Right hindlimb (tissue), 1 donor: ENCODE measurements around the gene HTR7.
"Not testable (repeated sequence)": the region's sequence is repeated elsewhere in the genome, so short reads cannot be mapped to it uniquely, and the experiment has no call there.

Experiments used
- DNase-seq: peaks from one replicate; pipeline ENCODE4 v3.0.0-alpha.2; 2018

The HTR7 gene

GRCh38 chr10:90856964-90857634 is 740 bp downstream of the HTR7 start:
- peak; percentile 19 for DNase-seq

- no peak for DNase-seq
Observed at GRCh38 chr10:90856261-90856660, 1.6 kb downstream of the HTR7 start.

- DNase-seq = no peak
Observed at GRCh38 chr10:90855126-90855525, 2.7 kb downstream of the HTR7 start.

GRCh38 chr10:90849956-90850749 is 7.7 kb downstream of the HTR7 start:
- no peak for DNase-seq

GRCh38 chr10:90847436-90847835 is 10.4 kb downstream of the HTR7 start:
- DNase-seq = no peak

- DNase-seq = no peak
Observed at GRCh38 chr10:90846746-90847145, 11.1 kb downstream of the HTR7 start.

GRCh38 chr10:90845726-90846125 is 12.1 kb downstream of the HTR7 start:
- no peak for DNase-seq

- no peak for DNase-seq
Observed at GRCh38 chr10:90842725-90843124, 15.1 kb downstream of the HTR7 start.

GRCh38 chr10:90837486-90837885 is 20.4 kb downstream of the HTR7 start:
- DNase-seq = no peak

GRCh38 chr10:90834326-90834725 is 23.5 kb downstream of the HTR7 start:
- DNase-seq = no peak

GRCh38 chr10:90832111-90832510 is 25.7 kb downstream of the HTR7 start:
- no peak for DNase-seq

- DNase-seq = no peak
Observed at GRCh38 chr10:90822508-90822907, 35.3 kb downstream of the HTR7 start.

- DNase-seq = not testable (repeated sequence)
Observed at GRCh38 chr10:90821864-90822263, 36.0 kb downstream of the HTR7 start.

GRCh38 chr10:90819911-90820310 is 37.9 kb downstream of the HTR7 start:
- DNase-seq = no peak

GRCh38 chr10:90818736-90819135 is 39.1 kb downstream of the HTR7 start:
- no peak for DNase-seq

GRCh38 chr10:90817128-90817889 is 40.5 kb downstream of the HTR7 start:
- DNase-seq = no peak

GRCh38 chr10:90816466-90816865 is 41.4 kb downstream of the HTR7 start:
- DNase-seq = no peak

- DNase-seq = no peak
Observed at GRCh38 chr10:90813594-90814365, 44.1 kb downstream of the HTR7 start.

- DNase-seq = not testable (repeated sequence)
Observed at GRCh38 chr10:90807106-90807505, 50.7 kb downstream of the HTR7 start.

GRCh38 chr10:90806677-90807076 is 51.2 kb downstream of the HTR7 start:
- no peak for DNase-seq

- DNase-seq = no peak
Observed at GRCh38 chr10:90805206-90805605, 52.6 kb downstream of the HTR7 start.

GRCh38 chr10:90804354-90804753 is 53.5 kb downstream of the HTR7 start:
- DNase-seq = no peak

GRCh38 chr10:90801608-90802007 is 56.2 kb downstream of the HTR7 start:
- DNase-seq = no peak
